Naive thymus-derived CD8-positive, alpha-beta T cell (primary cell): ENCODE measurements around the gene SDC1. TPM values are rescaled to one million over a fixed set of nuclear protein-coding genes. Genes with fewer than 3 reads are reported as not detected.

Experiments
- ATAC-seq, 2 donors: fragments of 150-1000 bp; cut with Tn5 transposase in 1 of 2; sonication (Bioruptor Pico), chemical (Tn5 transposase) in 1 of 2; 1 replicate in 1 of 2; 2 replicates in 1 of 2; pipeline ENCODE4 v1.10.0; 2021; ENCODE audit warnings: mild to moderate bottlenecking in 2 of 2, moderate library complexity in 2 of 2
- POLR2A ChIA-PET: fragments of 350-600 bp; sonication (Branson Sonifier 250); formaldehyde crosslinking; loops from one replicate; lab custom pipeline; 2021; ENCODE audit warnings: antibody characterized with exemption; lab: Charles Lee
- DNase-seq, 10 donors: peaks; one replicate each; pipeline versions ENCODE4 v3.0.0 to v3.0.0-alpha.2; 2020 to 2022
- H3K27ac Mint-ChIP-seq, 10 donors: one replicate each; pipeline ENCODE4 v1.8.0; 2020 to 2022; ENCODE audit warnings: mild to moderate bottlenecking in 10 of 10, mixed read lengths in 10 of 10, moderate library complexity in 4 of 10, inconsistent platforms in 1 of 10
- H3K27me3 Mint-ChIP-seq, 5 donors: one replicate each; pipeline ENCODE4 v1.8.0; 2021 to 2022; ENCODE audit warnings: mixed read lengths in 5 of 5
- H3K36me3 Mint-ChIP-seq, 3 donors: one replicate each; pipeline ENCODE4 v1.8.0; 2020 to 2022; ENCODE audit warnings: mixed read lengths in 3 of 3, mild to moderate bottlenecking in 2 of 3, inconsistent platforms in 1 of 3
- H3K4me1 Mint-ChIP-seq, 4 donors: one replicate each; pipeline ENCODE4 v1.8.0; 2021 to 2022; ENCODE audit warnings: mixed read lengths in 4 of 4
- H3K4me3 Mint-ChIP-seq, 10 donors: one replicate each; pipeline ENCODE4 v1.8.0; 2020 to 2022; ENCODE audit warnings: mild to moderate bottlenecking in 10 of 10, mixed read lengths in 10 of 10, moderate library complexity in 6 of 10, inconsistent platforms in 1 of 10
- H3K9me3 Mint-ChIP-seq, 9 donors: one replicate each; pipeline ENCODE4 v1.8.0; 2020 to 2022; ENCODE audit warnings: mixed read lengths in 9 of 9, mild to moderate bottlenecking in 3 of 9, inconsistent platforms in 1 of 9, moderate library complexity in 1 of 9
- polyA plus RNA-seq, 3 donors: library from polyadenylated mRNA; unstranded; fragments of 300-500 nt; fragmentation: Illumina TruSeq; gene quantifications; one replicate each; pipeline ENCODE4 v1.2.3, GENCODE V29; 2021
- total RNA-seq, 8 experiments: library from RNA in 2 of 8; stranded (reverse) in 2 of 8; gene quantifications; one replicate each; pipeline ENCODE4 v1.2.3 and lab custom pipeline; 2021 to 2026

SDC1 gene
- total and polyA plus RNA-seq, 5 experiments from 2014 or later = not detected

GRCh38 chr2:20173496-20174402, 51.2 kb downstream of the SDC1 start:
- H3K27me3 Mint-ChIP-seq = peaks cover 0 to 1% (median 0%) of the 10 kb centered on the region in 5 donors
- DNase-seq = no peak
- no peak overlapping the region for H3K4me3 Mint-ChIP-seq
- peaks cover 0 to 1% (median 0%) of the 10 kb centered on the region in 4 donors for H3K4me1 Mint-ChIP-seq
- no peaks in the 10 kb centered on the region for H3K9me3 Mint-ChIP-seq
- ATAC-seq = no peak
- POLR2A ChIA-PET = no interaction called here
- no peak overlapping the region for H3K27ac Mint-ChIP-seq
- no peaks in the 10 kb centered on the region for H3K36me3 Mint-ChIP-seq

- Mint-ChIP-seq H3K27me3 (peaks cover 0 to 6% (median 0%) of the 10 kb centered on the region in 5 donors), H3K9me3 (no peaks in the 10 kb centered on the region), H3K4me3 (no peak overlapping the region), H3K27ac (no peak overlapping the region), H3K4me1 (peaks cover 0 to 1% (median 0%) of the 10 kb centered on the region in 4 donors), H3K36me3 (no peaks in the 10 kb centered on the region)
- DNase-seq = no peak
- ATAC-seq = no peak
- POLR2A ChIA-PET = no interaction called here
Measured at GRCh38 chr2:20173064-20173463, 51.9 kb downstream of the SDC1 start.

- ATAC-seq = no peak
- DNase-seq = no peak
- Mint-ChIP-seq H3K27ac (no peak overlapping the region), H3K36me3 (no peaks in the 10 kb centered on the region), H3K9me3 (no peaks in the 10 kb centered on the region), H3K27me3 (peaks cover 0 to 7% (median 0%) of the 10 kb centered on the region in 5 donors), H3K4me1 (peaks cover 0 to 1% (median under 1%) of the 10 kb centered on the region in 4 donors), H3K4me3 (no peak overlapping the region)
- POLR2A ChIA-PET = no interaction called here
Measured at GRCh38 chr2:20172273-20173055, 52.5 kb downstream of the SDC1 start.

DNA sequence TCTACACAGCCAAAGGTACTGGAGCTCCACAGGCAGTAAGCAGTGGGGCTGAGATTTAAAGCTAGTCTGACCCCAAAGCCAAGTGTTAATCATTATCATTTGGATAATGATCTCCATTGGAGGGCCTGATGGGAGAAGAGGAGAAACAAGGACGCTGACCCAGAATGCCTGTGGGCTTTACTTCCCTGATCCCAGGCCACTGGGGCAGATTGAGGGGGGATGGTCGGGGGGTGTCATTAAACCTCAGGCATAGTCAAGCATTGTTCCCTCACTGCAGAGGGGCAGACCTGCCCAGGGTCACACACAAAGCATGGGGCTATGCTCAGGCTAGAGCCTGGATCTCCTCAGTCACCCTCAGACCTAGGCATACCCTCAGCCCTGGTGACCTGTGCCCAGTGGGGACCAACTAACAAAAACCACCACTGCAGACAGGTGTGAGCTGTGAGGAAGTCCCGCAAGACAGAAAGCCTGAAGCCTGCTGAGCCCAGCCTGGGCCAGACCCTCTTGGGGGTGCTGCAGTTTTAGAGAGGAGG, 53.4 kb downstream of the SDC1 start:
- POLR2A ChIA-PET = no interaction called here
- no peaks in the 10 kb centered on the region for H3K36me3 Mint-ChIP-seq
- peaks cover 0 to 2% (median 0%) of the 10 kb centered on the region in 9 donors for H3K9me3 Mint-ChIP-seq
- H3K4me3 Mint-ChIP-seq = no peak overlapping the region
- H3K27ac Mint-ChIP-seq = no peak overlapping the region
- peaks cover 0 to 3% (median under 1%) of the 10 kb centered on the region in 4 donors for H3K4me1 Mint-ChIP-seq
- ATAC-seq (no peak), DNase-seq (no peak)
- peaks cover 0 to 7% (median 0%) of the 10 kb centered on the region in 5 donors for H3K27me3 Mint-ChIP-seq

DNA sequence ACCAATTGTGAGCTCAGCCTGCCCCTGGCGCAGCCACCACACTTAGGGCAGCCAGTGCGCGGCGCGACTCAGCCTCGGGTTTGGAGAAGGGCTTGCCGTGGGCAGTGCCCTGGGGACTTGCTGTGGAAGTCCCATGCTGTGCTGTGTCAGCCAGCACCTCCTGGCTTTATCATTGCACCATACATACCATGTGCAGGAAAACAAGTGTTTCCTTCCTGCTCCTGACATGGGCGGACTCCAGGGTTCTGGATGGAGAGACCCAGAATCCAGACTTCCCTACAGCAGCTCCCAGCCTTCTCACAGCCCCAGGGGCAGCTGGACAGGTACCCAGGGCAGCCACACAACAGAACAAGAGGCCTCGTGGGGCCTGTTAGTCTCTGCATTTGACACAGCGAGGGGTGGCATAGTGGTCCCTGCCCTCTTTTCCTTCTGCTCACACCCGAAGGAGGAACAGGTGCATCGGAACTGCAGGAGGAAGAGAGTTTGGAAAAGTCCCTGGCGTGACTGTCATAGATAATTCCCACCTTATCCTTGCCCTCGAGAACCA, 54.2 kb downstream of the SDC1 start:
- no peaks in the 10 kb centered on the region for H3K36me3 Mint-ChIP-seq
- H3K27me3 Mint-ChIP-seq = peaks cover 0 to 7% (median 0%) of the 10 kb centered on the region in 5 donors
- ATAC-seq (no peak), DNase-seq (no peak)
- peaks cover 0 to 3% (median under 1%) of the 10 kb centered on the region in 4 donors for H3K4me1 Mint-ChIP-seq
- peaks cover 0 to 2% (median 0%) of the 10 kb centered on the region in 9 donors for H3K9me3 Mint-ChIP-seq
- POLR2A ChIA-PET = no interaction called here
- H3K4me3 Mint-ChIP-seq = no peak overlapping the region
- H3K27ac Mint-ChIP-seq = peak overlapping the region in 1 of 10 donors; percentile 52

DNA sequence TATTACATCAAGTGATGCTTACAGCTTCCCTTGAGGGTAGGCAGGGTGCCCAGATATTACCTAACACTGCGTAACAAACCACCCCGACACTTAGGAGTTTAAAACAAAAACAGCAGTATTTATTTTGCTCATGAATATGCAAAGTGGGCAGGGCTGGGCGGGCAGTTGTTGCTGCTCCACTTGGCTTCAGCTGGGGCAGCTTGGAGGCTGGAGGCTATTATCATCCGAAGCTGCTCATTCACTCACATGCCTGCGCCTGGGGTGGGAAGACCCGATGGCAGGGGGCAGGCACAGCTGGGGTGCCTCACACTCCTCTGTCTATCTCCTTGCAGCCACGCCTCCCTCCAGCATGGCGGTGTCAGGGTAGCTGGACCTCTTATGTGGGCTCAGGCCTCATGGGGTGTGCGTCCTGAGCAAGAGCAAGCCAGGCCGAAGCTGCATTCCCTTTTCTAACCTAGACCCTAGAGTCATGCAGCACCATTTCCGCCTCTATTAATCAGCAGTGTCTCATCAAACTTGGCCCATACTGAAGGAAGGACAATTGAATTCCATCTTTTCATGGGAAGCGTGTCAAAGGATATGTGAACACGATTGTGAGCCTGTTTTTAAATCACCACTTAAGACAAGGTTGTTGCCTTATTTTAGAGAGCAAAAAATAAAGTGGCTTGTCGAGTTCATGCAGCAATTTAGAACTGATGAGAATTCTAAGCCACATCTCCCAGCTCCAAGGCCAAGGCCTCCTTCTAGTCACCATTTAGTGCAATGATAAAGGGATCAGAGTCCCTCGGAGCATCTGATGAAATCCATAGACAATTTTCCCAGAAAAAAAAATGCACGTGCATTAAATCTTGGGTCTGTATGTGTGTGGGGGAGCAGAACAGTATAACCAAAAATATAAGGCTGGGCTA, 54.9 kb downstream of the SDC1 start:
- no peak for ATAC-seq
- POLR2A ChIA-PET = no interaction called here

GRCh38 chr2:20168727-20169696, 55.9 kb downstream of the SDC1 start:
- no peak overlapping the region for H3K27ac Mint-ChIP-seq

More for the DNA sequence above, 54.9 kb downstream of the SDC1 start:
- H3K36me3 Mint-ChIP-seq = no peaks in the 10 kb centered on the region
- no peak for DNase-seq
- H3K4me3 Mint-ChIP-seq = no peak overlapping the region
- H3K4me1 Mint-ChIP-seq = peaks cover 0 to 3% (median under 1%) of the 10 kb centered on the region in 4 donors
- H3K27ac Mint-ChIP-seq = no peak overlapping the region
- H3K9me3 Mint-ChIP-seq = peaks cover 0 to 2% (median 0%) of the 10 kb centered on the region in 9 donors
- peaks cover 0 to 7% (median 0%) of the 10 kb centered on the region in 5 donors for H3K27me3 Mint-ChIP-seq

DNA sequence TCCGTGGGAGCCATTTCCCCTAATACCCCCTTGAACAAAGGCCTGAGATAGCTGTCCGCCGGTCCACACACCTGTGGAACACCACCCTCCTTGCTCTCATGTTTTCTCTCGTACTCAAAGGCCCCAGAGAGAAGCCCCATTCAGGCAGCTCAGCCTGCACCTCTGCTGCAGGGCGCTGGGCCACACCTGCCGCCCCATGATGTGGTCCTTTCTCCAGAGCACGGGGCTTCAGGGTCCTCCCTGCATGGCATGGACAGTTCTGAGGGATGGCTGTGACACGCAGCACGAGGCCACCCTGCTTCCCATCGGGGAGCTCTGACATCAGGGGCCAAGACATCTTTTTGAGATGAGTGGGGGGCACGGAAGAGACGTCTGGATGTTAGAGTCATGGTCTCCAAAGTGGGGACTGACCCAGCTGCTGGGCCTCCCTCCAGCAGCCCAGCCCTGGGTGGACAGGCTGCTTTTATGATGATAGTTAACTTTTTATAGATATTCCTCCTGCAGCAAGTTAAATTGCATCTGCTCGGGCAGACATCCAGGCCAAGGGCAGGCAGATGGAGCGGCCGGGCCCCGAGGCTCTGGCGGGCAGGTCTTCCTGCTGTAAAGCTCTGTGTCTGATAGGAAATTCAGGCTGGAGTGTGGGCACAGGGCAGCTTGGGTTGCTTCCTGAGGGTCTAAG, 56.7 kb downstream of the SDC1 start:
- DNase-seq (no peak), ATAC-seq (no peak)
- POLR2A ChIA-PET = no interaction called here
- Mint-ChIP-seq H3K9me3 (peaks cover 0 to 2% (median 0%) of the 10 kb centered on the region in 9 donors), H3K36me3 (no peaks in the 10 kb centered on the region), H3K27me3 (peaks cover 0 to 7% (median 0%) of the 10 kb centered on the region in 5 donors), H3K27ac (peak overlapping the region in 1 of 10 donors; percentile 63), H3K4me3 (no peak overlapping the region), H3K4me1 (peaks cover 0 to 3% (median 0%) of the 10 kb centered on the region in 4 donors)

More at GRCh38 chr2:20168727-20169696, 55.9 kb downstream of the SDC1 start:
- Mint-ChIP-seq H3K4me3 (no peak overlapping the region), H3K27me3 (peaks cover 0 to 7% (median 0%) of the 10 kb centered on the region in 5 donors), H3K4me1 (peaks cover 0 to 3% (median 0%) of the 10 kb centered on the region in 4 donors), H3K9me3 (peaks cover 0 to 2% (median 0%) of the 10 kb centered on the region in 9 donors), H3K36me3 (no peaks in the 10 kb centered on the region)
- DNase-seq (no peak), ATAC-seq (no peak)
- POLR2A ChIA-PET = no interaction called here

DNA sequence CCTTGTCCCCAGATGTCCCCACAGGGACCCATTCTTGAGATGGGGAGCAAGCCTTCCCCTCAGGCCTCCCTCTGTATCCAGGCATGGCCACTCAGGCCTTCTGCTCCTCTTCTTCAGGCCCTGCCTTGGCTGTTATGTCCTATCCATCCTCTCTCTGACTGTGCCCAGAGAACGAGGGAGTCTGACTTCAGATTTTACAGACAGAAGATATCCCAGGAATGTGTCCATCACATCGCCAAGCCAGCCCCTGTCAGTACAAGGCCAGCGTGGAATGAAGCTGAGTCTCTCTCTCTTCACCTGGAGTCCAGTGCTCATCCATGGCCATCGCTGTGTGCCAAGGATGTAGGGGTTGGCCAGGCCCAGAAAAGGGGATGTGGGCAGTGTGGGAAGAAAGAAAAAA, 57.6 kb downstream of the SDC1 start:
- Mint-ChIP-seq H3K4me3 (no peak overlapping the region), H3K27ac (no peak overlapping the region), H3K9me3 (peaks cover 0 to 2% (median 0%) of the 10 kb centered on the region in 9 donors), H3K36me3 (no peaks in the 10 kb centered on the region), H3K4me1 (peaks cover 0 to 3% (median 0%) of the 10 kb centered on the region in 4 donors), H3K27me3 (peaks cover 0 to 9% (median 3%) of the 10 kb centered on the region in 5 donors)
- POLR2A ChIA-PET = no interaction called here
- DNase-seq (no peak), ATAC-seq (no peak)

GRCh38 chr2:20165677-20166509, 59.0 kb downstream of the SDC1 start:
- Mint-ChIP-seq H3K27ac (no peak overlapping the region), H3K4me3 (no peak overlapping the region), H3K4me1 (peaks cover 0 to 3% (median 0%) of the 10 kb centered on the region in 4 donors), H3K27me3 (peaks cover 3 to 12% (median 8%) of the 10 kb centered on the region in 5 donors), H3K9me3 (peaks cover 0 to 2% (median 0%) of the 10 kb centered on the region in 9 donors), H3K36me3 (no peaks in the 10 kb centered on the region)
- DNase-seq = no peak
- ATAC-seq = no peak
- POLR2A ChIA-PET = no interaction called here
